SK-N-SH treated with all-trans-retinoic acid at 6 μM for 48 hours (cell line): ENCODE results near the gene NAALADL2.

ENCODE experiments used
- ATAC-seq: fragments of 200-7000 bp; cut with Tn5 transposase; 3 replicates; pipeline ENCODE4 v1.9.1; 2020; ENCODE audit warnings: mild to moderate bottlenecking, moderate library complexity
- ARNTL ChIP-seq: fragments of 450-650 bp; formaldehyde crosslinking; IDR thresholded peaks from 2 replicates; pipeline ENCODE4 v1.5.0; 2020; ENCODE audit warnings: low read depth, mild to moderate bottlenecking, moderate library complexity, borderline replicate concordance
- BACH2 ChIP-seq: fragments of 250-450 bp; sonication (Bioruptor Pico); IDR thresholded peaks from 2 replicates; pipeline ENCODE4 v1.9.0; 2021; ENCODE audit warnings: mild to moderate bottlenecking, borderline replicate concordance
- CSDC2 ChIP-seq: fragments of 250-450 bp; sonication (Bioruptor Pico); IDR thresholded peaks from 2 replicates; pipeline ENCODE4 v1.5.0; 2020; ENCODE audit warnings: mild to moderate bottlenecking, moderate library complexity
- ESRRG ChIP-seq: fragments of 250-450 bp; sonication (Bioruptor Pico); IDR thresholded peaks from 2 replicates; pipeline ENCODE4 v1.6.1; 2021; ENCODE audit warnings: mild to moderate bottlenecking
- GLIS3 ChIP-seq: fragments of 250-450 bp; sonication (Bioruptor Pico); IDR thresholded peaks from 2 replicates; pipeline ENCODE4 v1.5.0; 2020; ENCODE audit warnings: mild to moderate bottlenecking, moderate library complexity
- OSR1 ChIP-seq: fragments of 250-450 bp; sonication (Bioruptor Pico); IDR thresholded peaks from 2 replicates; pipeline ENCODE4 v1.8.0; 2022; ENCODE audit warnings: moderate library complexity, mild to moderate bottlenecking, inconsistent platforms
- PPARA ChIP-seq: fragments of 250-450 bp; sonication (Bioruptor Pico); IDR thresholded peaks from 2 replicates; pipeline ENCODE4 v1.5.0; 2020; ENCODE audit warnings: mild to moderate bottlenecking, borderline replicate concordance
- RARB ChIP-seq: fragments of 250-450 bp; sonication (Bioruptor Pico); IDR thresholded peaks from 2 replicates; pipeline ENCODE4 v1.8.0; 2021; ENCODE audit warnings: mild to moderate bottlenecking, moderate library complexity
- SNAI2 ChIP-seq: fragments of 250-450 bp; sonication (Bioruptor Pico); IDR thresholded peaks from 2 replicates; pipeline ENCODE4 v1.5.0; 2020; ENCODE audit warnings: mild to moderate bottlenecking, moderate library complexity
- TCF4 ChIP-seq: fragments of 250-450 bp; sonication (Bioruptor Pico); IDR thresholded peaks from 2 replicates; pipeline ENCODE4 v1.8.0; 2021; ENCODE audit warnings: mild to moderate bottlenecking, moderate library complexity, borderline replicate concordance
- ZC3H10 ChIP-seq: fragments of 250-450 bp; sonication (Bioruptor Pico); IDR thresholded peaks from 2 replicates; pipeline ENCODE4 v1.5.1; 2021; ENCODE audit warnings: mild to moderate bottlenecking, moderate library complexity
- ZFP3 ChIP-seq: fragments of 250-450 bp; sonication (Bioruptor Pico); IDR thresholded peaks from 2 replicates; pipeline ENCODE4 v1.5.0; 2020; ENCODE audit warnings: mild to moderate bottlenecking, moderate library complexity
- ZFP30 ChIP-seq: fragments of 450-650 bp; formaldehyde crosslinking; IDR thresholded peaks from 2 replicates; pipeline ENCODE4 v1.5.0; 2022; ENCODE audit warnings: mild to moderate bottlenecking, moderate library complexity
- ZNF70 ChIP-seq: fragments of 450-650 bp; formaldehyde crosslinking; IDR thresholded peaks from 2 replicates; pipeline ENCODE4 v1.5.0; 2020; ENCODE audit warnings: mild to moderate bottlenecking, moderate library complexity
- TF ChIP-seq, protein P1 (sequence below): fragments of 250-450 bp; sonication (Bioruptor Pico); IDR thresholded peaks from 2 replicates; pipeline ENCODE4 v1.8.0; 2021; ENCODE audit warnings: low read depth, mild to moderate bottlenecking, moderate library complexity, borderline replicate concordance
- TF ChIP-seq, protein P2 (sequence below): fragments of 250-450 bp; sonication (Bioruptor Pico); IDR thresholded peaks from 2 replicates; pipeline ENCODE4 v1.8.0; 2020; ENCODE audit warnings: mild to moderate bottlenecking, moderate library complexity, borderline replicate concordance
- TF ChIP-seq, protein P3 (sequence below): fragments of 250-450 bp; sonication (Bioruptor Pico); IDR thresholded peaks from 2 replicates; pipeline ENCODE4 v1.5.1; 2021; ENCODE audit warnings: mild to moderate bottlenecking, moderate library complexity
- TF ChIP-seq, protein P4 (sequence below): fragments of 250-450 bp; sonication (Bioruptor Pico); IDR thresholded peaks from 2 replicates; pipeline ENCODE4 v1.5.1; 2020; ENCODE audit warnings: low read depth, mild to moderate bottlenecking, moderate library complexity

The NAALADL2 gene

DNA sequence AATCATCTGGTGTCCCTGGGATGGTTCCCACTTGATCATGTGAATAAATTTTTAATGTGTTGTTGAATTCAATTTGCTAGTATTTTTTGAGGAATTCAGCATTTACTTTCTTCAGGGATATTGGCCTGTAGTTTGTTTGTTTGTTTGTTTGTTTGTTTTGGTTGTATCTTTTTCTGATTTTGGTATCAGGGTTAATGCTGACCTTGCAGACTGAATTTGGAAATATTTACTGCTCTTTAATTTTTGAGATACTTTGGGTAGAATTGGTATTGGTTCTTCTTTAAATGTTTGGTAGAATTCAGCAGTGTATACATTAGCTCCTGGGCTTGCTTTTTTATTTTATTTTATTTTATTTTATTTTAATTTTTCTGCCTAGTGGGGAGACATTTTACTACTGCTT is 803.7 kb downstream of the NAALADL2 start:
- no peak for ATAC-seq
- TF ChIP-seq PPARA (CRISPR knock-in tag): no peak
- TF ChIP-seq, protein P1, sequence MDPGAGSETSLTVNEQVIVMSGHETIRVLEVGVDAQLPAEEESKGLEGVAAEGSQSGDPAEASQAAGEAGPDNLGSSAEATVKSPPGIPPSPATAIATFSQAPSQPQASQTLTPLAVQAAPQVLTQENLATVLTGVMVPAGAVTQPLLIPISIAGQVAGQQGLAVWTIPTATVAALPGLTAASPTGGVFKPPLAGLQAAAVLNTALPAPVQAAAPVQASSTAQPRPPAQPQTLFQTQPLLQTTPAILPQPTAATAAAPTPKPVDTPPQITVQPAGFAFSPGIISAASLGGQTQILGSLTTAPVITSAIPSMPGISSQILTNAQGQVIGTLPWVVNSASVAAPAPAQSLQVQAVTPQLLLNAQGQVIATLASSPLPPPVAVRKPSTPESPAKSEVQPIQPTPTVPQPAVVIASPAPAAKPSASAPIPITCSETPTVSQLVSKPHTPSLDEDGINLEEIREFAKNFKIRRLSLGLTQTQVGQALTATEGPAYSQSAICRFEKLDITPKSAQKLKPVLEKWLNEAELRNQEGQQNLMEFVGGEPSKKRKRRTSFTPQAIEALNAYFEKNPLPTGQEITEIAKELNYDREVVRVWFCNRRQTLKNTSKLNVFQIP (CRISPR knock-in tag): no peak
- TF ChIP-seq SNAI2 (CRISPR knock-in tag): no peak
- no peak for TF ChIP-seq OSR1 (CRISPR knock-in tag)
- no peak for TF ChIP-seq ZFP30 (CRISPR knock-in tag)
- no peak for TF ChIP-seq ZC3H10
- TF ChIP-seq ARNTL: no peak
- TF ChIP-seq, protein P2, sequence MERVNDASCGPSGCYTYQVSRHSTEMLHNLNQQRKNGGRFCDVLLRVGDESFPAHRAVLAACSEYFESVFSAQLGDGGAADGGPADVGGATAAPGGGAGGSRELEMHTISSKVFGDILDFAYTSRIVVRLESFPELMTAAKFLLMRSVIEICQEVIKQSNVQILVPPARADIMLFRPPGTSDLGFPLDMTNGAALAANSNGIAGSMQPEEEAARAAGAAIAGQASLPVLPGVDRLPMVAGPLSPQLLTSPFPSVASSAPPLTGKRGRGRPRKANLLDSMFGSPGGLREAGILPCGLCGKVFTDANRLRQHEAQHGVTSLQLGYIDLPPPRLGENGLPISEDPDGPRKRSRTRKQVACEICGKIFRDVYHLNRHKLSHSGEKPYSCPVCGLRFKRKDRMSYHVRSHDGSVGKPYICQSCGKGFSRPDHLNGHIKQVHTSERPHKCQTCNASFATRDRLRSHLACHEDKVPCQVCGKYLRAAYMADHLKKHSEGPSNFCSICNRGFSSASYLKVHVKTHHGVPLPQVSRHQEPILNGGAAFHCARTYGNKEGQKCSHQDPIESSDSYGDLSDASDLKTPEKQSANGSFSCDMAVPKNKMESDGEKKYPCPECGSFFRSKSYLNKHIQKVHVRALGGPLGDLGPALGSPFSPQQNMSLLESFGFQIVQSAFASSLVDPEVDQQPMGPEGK (CRISPR knock-in tag): no peak

DNA sequence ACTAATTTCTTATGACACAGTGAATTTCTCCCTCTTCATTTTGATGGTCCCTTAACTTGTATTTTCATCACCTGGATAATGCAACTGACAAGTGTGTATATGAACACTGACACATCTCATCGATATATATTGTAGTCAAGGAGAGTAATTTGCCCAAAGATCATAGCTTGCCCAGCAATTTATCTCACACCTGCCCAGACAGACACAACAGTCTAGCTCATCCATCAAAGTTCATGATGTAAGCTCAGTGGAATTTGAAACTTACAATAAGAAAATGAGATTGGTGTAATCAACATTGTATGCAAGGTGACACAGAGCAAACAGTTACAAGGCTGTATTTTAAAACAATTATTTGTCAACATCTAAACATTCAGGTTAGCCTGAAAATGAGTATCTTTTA is 805.8 kb downstream of the NAALADL2 start:
- no peak for ATAC-seq
- no peak for TF ChIP-seq ZFP3 (CRISPR knock-in tag)

DNA sequence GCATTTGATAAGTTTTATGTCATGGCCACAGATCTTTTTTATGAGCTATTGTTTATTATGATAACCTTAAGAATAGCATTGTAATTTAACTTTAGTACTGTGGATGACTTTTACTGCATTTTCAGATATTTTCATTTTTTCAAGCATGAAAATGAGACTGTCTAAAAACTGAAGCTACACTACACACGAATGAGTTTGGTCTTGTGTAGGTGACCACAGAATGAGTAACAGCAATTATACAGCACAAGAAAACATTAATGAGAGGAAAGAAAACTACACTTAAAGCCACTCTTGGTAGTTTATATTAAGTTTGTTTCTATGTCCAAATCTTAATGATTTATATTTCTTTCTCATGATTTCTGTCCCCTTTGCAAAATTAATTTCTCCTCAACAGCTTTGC is 809.2 kb downstream of the NAALADL2 start:
- TF ChIP-seq, protein P3, sequence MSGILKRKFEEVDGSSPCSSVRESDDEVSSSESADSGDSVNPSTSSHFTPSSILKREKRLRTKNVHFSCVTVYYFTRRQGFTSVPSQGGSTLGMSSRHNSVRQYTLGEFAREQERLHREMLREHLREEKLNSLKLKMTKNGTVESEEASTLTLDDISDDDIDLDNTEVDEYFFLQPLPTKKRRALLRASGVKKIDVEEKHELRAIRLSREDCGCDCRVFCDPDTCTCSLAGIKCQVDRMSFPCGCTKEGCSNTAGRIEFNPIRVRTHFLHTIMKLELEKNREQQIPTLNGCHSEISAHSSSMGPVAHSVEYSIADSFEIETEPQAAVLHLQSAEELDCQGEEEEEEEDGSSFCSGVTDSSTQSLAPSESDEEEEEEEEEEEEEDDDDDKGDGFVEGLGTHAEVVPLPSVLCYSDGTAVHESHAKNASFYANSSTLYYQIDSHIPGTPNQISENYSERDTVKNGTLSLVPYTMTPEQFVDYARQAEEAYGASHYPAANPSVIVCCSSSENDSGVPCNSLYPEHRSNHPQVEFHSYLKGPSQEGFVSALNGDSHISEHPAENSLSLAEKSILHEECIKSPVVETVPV (CRISPR knock-in tag): no peak
- TF ChIP-seq, protein P2 (CRISPR knock-in tag): no peak
- no peak for TF ChIP-seq RARB
- no peak for ATAC-seq

DNA sequence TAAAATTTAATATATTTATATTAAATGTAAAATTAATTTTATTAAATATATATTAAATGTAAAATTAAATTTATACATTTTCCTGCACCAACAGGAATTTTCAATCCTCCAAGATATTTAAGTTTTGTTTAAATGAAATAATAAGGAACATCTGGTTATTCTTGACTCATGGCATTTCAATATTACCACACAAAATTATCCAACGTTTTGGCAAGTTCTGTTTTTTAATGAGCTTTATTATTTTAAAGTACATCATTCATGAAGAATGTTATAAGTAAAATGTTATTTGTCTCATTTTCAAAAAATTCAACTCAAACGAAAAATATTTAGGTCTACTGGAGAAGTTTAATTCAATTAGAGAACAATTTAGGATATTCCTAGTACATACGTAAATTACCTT is 811.4 kb downstream of the NAALADL2 start:
- ATAC-seq: no peak

DNA sequence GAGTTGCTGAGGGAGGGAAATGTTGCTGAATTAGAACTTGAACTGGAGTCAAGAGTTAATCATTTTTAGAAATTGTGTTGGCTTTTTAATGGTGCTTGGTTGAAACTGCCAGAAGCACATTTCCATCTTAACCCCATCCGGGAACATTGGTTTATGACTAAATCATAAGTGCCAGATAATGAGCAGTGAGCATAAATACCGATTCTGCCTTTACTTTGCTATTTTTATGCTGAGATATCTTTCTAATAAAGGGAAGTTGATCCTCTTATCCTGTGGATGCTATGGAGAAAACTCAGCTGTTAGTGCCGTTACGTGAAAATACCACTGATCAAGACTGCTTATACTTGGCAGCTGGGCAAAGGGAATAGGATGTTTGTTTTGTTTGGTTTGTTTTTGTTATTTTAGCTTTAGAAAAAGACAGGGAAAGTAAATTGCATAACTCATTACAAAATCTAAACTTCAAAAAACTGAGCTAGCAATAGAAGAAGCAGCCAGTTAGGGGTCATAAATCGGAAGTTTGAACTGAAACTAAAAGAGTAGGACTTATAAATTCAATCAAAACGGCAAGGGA is 813.1 kb downstream of the NAALADL2 start:
- TF ChIP-seq ZFP3 (CRISPR knock-in tag) (no peak), RARB (no peak), BACH2 (no peak), ARNTL (no peak), TCF4 (CRISPR knock-in tag) (no peak), ZFP30 (CRISPR knock-in tag) (no peak), ESRRG (no peak)
- TF ChIP-seq, protein P3 (CRISPR knock-in tag): no peak
- TF ChIP-seq, protein P2 (CRISPR knock-in tag): no peak
- TF ChIP-seq, protein P4, sequence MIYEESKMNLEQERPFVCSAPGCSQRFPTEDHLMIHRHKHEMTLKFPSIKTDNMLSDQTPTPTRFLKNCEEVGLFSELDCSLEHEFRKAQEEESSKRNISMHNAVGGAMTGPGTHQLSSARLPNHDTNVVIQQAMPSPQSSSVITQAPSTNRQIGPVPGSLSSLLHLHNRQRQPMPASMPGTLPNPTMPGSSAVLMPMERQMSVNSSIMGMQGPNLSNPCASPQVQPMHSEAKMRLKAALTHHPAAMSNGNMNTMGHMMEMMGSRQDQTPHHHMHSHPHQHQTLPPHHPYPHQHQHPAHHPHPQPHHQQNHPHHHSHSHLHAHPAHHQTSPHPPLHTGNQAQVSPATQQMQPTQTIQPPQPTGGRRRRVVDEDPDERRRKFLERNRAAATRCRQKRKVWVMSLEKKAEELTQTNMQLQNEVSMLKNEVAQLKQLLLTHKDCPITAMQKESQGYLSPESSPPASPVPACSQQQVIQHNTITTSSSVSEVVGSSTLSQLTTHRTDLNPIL: no peak
- TF ChIP-seq, all 23 proteins: peak for 0
- no peak for ATAC-seq

More for the DNA sequence above, 811.4 kb downstream of the NAALADL2 start:
- TF ChIP-seq CSDC2 (CRISPR knock-in tag) (no peak), TCF4 (CRISPR knock-in tag) (no peak), ZNF70 (CRISPR knock-in tag) (no peak), GLIS3 (no peak)
